Effector memory CD8-positive, alpha-beta T cell (primary cell): ENCODE data around the gene SS18L1.

Experiments
- ATAC-seq: fragments of 150-1000 bp; cut with Tn5 transposase; replicated peaks from 2 replicates; pipeline ENCODE4 v1.10.0; 2021; ENCODE audit warnings: mild to moderate bottlenecking, moderate library complexity
- DNase-seq, 3 experiments: peaks; one replicate each; pipeline ENCODE4 v3.0.0; 2021
- H3K27ac Mint-ChIP-seq, 2 donors: one replicate each; pipeline ENCODE4 v1.8.0; 2022; ENCODE audit warnings: mild to moderate bottlenecking in 2 of 2, mixed read lengths in 2 of 2, moderate library complexity in 2 of 2
- H3K27me3 Mint-ChIP-seq, 2 donors: one replicate each; pipeline ENCODE4 v1.8.0; 2022; ENCODE audit warnings: mixed read lengths in 2 of 2
- H3K36me3 Mint-ChIP-seq: one replicate; pipeline ENCODE4 v1.8.0; 2022; ENCODE audit warnings: mild to moderate bottlenecking, moderate library complexity, mixed read lengths; ENCODE audit not compliant: insufficient read depth
- H3K4me1 Mint-ChIP-seq, 2 donors: one replicate each; pipeline ENCODE4 v1.8.0; 2022; ENCODE audit warnings: low read depth in 2 of 2, mixed read lengths in 2 of 2
- H3K4me3 Mint-ChIP-seq, 2 donors: one replicate each; pipeline ENCODE4 v1.8.0; 2022; ENCODE audit warnings: mild to moderate bottlenecking in 2 of 2, mixed read lengths in 2 of 2, moderate library complexity in 2 of 2
- H3K9me3 Mint-ChIP-seq, 2 donors: one replicate each; pipeline ENCODE4 v1.8.0; 2022; ENCODE audit warnings: mixed read lengths in 2 of 2

Gene SS18L1

DNA sequence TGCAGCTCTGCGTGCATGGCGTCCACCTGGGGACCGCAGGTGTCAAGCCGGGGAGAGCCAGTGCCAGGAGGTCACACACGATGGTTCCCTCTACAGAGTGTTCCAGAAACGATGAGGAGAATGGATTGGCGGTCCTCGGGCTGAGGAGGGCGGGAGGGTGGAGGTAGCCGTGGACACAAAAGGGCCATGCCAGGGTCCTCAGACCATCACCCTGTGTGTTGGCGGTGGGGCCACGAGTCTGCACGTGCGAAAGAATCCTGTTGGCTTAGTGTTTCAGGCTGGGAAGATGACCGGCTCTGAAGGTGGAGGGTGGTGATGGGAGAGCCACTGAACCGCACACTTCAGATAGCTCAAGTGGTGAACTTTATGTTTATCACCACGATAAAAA, 62.8 kb downstream of the SS18L1 start:
- peaks cover 0 to 7% of the 10 kb centered on the region in 2 donors for H3K27me3 Mint-ChIP-seq

DNA sequence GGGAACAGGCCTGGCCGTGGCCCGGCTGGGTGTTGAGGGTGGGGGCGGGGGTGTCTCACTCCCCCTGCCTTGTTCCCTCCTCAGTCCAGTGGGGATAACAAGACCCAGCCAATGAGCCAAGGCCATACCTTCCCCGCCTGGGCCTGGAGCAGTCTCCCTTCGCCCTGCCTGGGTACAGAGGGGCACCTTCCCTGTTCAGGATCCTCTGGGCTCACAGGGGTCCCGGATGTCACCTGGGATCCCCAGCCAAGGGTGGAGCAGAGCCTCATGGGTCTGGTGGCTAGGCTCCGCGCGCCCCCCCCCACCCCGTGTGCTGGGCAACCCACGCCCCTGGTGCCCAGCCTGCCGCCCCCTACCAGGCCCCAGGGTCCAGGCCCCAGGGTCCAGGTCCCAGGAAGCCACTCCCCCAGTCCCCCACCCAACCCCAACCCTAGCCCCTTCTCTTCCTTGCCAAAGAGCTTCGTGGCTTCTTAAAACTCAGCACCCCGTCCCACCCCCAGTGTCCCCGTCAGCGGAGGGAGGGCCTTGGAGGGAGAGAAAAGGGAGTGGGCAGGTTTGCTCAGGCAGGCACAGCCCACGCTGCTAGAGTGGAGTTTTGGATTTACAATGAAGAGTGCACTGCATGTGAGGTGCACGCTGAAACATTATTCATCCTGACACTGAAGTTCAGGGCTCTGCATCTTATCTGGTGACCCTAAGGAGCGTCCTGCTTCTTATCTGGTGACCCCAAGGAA, 64.7 kb downstream of the SS18L1 start:
- H3K36me3 Mint-ChIP-seq, result no peaks in the 10 kb centered on the region
- no peak overlapping the region for H3K27ac Mint-ChIP-seq
- H3K4me3 Mint-ChIP-seq, result no peak overlapping the region
- peaks cover 0 to 2% of the 10 kb centered on the region in 2 donors for H3K4me1 Mint-ChIP-seq
- peaks cover 0 to 7% of the 10 kb centered on the region in 2 donors for H3K27me3 Mint-ChIP-seq
- H3K9me3 Mint-ChIP-seq, result no peaks in the 10 kb centered on the region
- DNase-seq (no peak), ATAC-seq (no peak)

More for the DNA sequence above, 62.8 kb downstream of the SS18L1 start:
- ATAC-seq, result no peak
- no peak overlapping the region for H3K4me3 Mint-ChIP-seq
- peaks cover 0 to 2% of the 10 kb centered on the region in 2 donors for H3K4me1 Mint-ChIP-seq
- no peak overlapping the region for H3K27ac Mint-ChIP-seq
- H3K9me3 Mint-ChIP-seq, result no peaks in the 10 kb centered on the region
- H3K36me3 Mint-ChIP-seq, result peaks cover 7% of the 10 kb centered on the region
- DNase-seq, result no peak

DNA sequence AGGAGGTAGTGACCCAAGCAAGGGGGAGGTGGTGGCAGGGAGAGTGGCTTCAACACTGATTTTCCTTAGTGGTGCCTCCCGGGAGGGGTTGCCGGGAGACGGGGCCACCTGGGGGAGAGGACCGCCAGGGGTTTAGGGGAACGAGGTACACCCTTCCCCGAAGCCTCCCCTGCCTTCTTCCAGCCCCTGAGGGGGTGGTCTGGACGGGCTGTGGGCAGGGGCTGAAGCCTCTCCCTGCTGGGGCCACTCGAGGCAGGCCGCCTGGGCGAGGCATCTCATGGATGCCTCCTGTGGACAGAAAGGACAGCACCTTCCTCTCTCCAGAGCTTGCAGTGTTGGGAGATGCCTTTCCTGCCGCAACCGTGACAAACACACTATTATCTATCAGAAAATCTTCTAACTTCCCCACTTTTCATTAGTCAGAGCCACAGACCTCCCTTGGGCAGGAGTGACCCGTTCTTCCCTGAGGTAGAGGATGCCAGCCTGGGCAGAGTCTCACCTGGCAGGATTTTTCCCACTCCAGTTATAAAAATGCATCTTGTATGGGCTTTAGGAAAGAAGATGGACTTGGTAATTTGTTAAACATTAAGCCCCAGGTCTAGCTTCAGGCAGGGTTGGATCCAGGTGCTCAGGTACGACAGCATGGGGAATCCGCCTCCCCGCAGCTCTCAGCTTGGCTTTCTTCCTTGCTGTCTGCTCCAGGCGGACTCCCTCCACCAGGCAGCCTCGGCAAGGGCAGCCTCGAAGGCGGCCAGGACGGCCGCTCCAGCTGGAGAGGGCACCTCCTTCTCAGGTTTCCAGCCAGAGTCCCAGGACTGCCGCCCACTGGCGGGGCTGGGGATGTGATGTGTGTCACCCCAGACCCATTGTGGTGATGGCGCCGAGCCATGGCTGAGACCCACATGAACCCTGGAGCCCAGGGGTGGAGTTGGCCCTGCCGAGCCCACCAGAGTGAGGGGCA, 65.5 kb downstream of the SS18L1 start:
- Mint-ChIP-seq H3K27me3 (peaks cover 0 to 11% of the 10 kb centered on the region in 2 donors), H3K4me3 (no peak overlapping the region), H3K27ac (no peak overlapping the region), H3K4me1 (peaks cover 0 to 2% of the 10 kb centered on the region in 2 donors), H3K9me3 (no peaks in the 10 kb centered on the region), H3K36me3 (no peaks in the 10 kb centered on the region)
- ATAC-seq (no peak), DNase-seq (no peak)

DNA sequence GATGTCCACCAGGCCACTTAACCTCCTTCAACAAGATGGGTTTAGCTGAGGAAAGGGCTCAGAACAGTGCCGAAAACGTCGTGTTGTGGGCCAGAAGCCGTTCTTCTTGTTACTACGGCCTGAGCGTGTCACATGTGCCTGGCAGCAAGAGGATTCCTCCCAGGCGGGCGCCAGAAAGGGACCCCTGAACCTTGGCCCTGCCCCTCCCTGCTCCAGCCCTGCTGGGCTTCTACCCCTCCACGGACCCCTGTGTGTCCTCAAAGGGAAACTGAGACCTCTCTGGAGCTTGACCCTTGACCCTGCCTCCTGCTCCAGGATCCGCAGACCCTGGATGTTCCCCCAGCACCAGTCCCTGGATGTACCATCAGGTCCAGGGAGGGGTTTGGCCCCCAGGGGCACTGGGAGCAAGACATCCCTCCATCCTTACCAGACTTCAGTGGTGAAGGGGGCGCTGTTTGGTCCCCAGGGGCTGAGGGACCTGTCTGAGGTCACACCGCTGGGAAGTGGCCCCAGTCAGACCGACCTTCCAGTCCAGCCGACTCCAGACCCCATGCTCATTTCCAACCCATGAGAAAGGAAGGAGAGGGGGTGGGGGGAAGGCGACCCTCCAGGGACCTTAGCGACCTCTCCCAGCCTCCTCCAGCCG, 66.4 kb downstream of the SS18L1 start:
- H3K9me3 Mint-ChIP-seq, result no peaks in the 10 kb centered on the region
- ATAC-seq, result no peak
- no peak overlapping the region for H3K27ac Mint-ChIP-seq
- peaks cover 0 to 2% of the 10 kb centered on the region in 2 donors for H3K4me1 Mint-ChIP-seq
- peaks cover 0 to 20% of the 10 kb centered on the region in 2 donors for H3K27me3 Mint-ChIP-seq
- no peak for DNase-seq
- no peaks in the 10 kb centered on the region for H3K36me3 Mint-ChIP-seq
- no peak overlapping the region for H3K4me3 Mint-ChIP-seq

DNA sequence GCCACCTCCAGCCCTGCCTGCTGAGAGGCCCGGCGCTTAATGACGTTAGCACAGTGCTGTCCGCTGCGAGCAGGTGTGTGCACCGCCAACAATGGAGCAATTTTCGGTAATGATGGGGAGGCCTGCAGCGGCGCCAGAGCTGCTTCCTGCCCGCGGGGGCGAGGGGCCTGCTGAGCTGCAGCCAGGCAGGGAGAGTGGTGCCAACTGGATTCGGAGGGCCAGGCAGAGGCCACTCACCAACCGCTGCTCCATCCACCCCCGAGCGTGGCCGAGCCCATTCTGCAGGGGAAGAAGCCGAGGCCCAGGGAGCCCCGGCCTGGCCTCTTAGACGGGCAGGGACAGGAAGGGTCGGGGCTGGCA, 66.9 kb downstream of the SS18L1 start:
- H3K27ac Mint-ChIP-seq, result no peak overlapping the region
- no peaks in the 10 kb centered on the region for H3K9me3 Mint-ChIP-seq
- H3K27me3 Mint-ChIP-seq, result peaks cover 0 to 25% of the 10 kb centered on the region in 2 donors
- H3K4me1 Mint-ChIP-seq, result peaks cover 0 to 2% of the 10 kb centered on the region in 2 donors
- H3K36me3 Mint-ChIP-seq, result no peaks in the 10 kb centered on the region
- ATAC-seq (no peak), DNase-seq (no peak)
- no peak overlapping the region for H3K4me3 Mint-ChIP-seq

DNA sequence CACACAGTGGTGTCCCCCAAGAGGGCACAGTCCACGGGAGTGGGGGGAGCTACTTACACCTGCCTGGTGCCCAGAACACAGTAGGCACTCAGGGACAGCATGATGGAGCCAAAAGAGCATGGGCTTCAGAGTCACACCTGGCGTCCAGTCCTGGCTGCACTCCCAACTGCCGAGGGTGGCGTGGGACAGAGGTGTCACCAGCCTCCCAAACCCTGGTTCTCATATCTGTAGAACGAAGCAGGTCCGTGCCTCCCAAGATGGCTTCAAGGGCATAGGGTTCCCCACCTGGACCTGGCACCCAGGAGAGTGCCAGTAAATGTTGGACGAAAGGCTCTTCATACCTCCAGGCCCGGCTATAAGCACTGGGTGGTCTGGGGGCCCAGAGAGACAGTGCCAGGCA, 67.6 kb downstream of the SS18L1 start:
- H3K27ac Mint-ChIP-seq, result no peak overlapping the region
- H3K4me1 Mint-ChIP-seq, result no peaks in the 10 kb centered on the region
- H3K9me3 Mint-ChIP-seq, result no peaks in the 10 kb centered on the region
- no peaks in the 10 kb centered on the region for H3K36me3 Mint-ChIP-seq
- DNase-seq (no peak), ATAC-seq (no peak)
- peaks cover 0 to 29% of the 10 kb centered on the region in 2 donors for H3K27me3 Mint-ChIP-seq
- H3K4me3 Mint-ChIP-seq, result no peak overlapping the region

DNA sequence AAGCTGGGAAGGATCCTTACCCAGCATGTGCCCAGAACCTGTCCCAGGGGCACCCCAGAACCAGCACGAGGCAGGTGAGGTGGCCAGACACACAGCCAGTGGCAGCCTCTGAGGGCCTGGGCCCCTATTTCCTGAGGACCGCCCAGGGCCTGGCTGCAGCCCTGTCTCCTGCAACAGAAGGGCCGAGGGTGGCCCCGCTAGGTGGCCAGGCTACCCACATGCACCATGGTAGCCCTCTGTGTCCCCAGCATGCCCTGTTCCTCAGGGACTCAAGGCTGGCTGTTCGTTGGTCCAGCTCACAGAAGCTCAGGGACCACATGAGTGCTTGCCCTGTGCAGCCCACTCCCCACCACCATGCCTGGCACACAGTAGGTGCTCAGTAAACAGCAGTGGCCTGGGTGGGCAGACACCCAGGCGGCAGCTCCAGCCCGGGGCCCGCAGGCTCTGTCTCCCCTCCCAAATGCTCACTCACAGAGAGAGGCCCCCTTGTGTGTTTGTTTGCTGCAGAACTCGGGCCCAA, 68.3 kb downstream of the SS18L1 start:
- H3K27ac Mint-ChIP-seq, result no peak overlapping the region
- no peak overlapping the region for H3K4me3 Mint-ChIP-seq
- ATAC-seq (no peak), DNase-seq (no peak)
- H3K4me1 Mint-ChIP-seq, result no peaks in the 10 kb centered on the region
- H3K9me3 Mint-ChIP-seq, result no peaks in the 10 kb centered on the region
- H3K27me3 Mint-ChIP-seq, result peaks cover 0 to 31% of the 10 kb centered on the region in 2 donors
- no peaks in the 10 kb centered on the region for H3K36me3 Mint-ChIP-seq

DNA sequence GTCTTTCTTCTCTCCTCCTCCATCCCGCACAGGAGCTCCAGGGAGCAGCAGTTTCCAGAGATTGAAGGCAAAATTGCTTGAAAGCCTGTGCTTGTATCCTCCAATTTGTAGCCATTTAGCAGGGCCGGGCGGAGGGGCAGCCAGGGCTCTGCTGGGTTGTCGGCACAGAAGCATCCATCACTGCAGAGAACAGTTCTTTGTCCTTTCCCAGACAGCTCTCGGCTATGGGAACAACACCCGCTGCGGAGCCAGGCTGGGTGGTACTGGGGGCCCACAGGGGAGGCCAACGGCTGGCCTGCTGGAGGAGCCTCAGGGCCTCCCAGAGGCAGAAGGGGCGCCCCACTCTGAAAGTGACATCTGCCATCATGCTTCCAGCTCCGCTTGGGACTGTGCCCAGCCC, 68.7 kb downstream of the SS18L1 start:
- Mint-ChIP-seq H3K27ac (no peak overlapping the region), H3K4me1 (no peaks in the 10 kb centered on the region), H3K9me3 (no peaks in the 10 kb centered on the region), H3K4me3 (no peak overlapping the region), H3K36me3 (no peaks in the 10 kb centered on the region), H3K27me3 (peaks cover 0 to 36% of the 10 kb centered on the region in 2 donors)
- DNase-seq (no peak), ATAC-seq (no peak)

DNA sequence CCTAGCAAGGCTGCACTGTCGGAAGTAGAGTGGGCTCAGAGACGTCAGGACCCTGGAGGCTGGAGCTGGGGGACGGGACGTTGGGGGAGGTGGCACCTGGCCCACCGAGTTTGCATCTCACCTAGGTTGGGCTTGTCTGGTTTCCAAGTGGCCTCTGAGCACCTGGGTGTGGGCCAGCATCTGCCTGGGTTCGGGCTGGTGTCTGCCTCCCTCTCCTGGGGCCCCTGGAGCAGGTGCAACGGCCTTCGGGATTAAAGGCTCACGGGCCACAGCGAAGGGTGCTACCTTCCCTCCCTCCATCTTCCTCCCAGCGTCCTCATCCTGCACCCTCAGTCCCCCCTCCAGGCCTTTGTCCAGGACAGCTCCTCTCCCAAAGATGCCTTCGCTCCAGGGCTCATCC, 70.5 kb downstream of the SS18L1 start:
- no peaks in the 10 kb centered on the region for H3K36me3 Mint-ChIP-seq
- no peak overlapping the region for H3K4me3 Mint-ChIP-seq
- no peak overlapping the region for H3K27ac Mint-ChIP-seq
- H3K4me1 Mint-ChIP-seq, result peaks cover 2% of the 10 kb centered on the region in 2 donors
- peaks cover 4 to 53% of the 10 kb centered on the region in 2 donors for H3K27me3 Mint-ChIP-seq
- DNase-seq (no peak), ATAC-seq (no peak)
- no peaks in the 10 kb centered on the region for H3K9me3 Mint-ChIP-seq

DNA sequence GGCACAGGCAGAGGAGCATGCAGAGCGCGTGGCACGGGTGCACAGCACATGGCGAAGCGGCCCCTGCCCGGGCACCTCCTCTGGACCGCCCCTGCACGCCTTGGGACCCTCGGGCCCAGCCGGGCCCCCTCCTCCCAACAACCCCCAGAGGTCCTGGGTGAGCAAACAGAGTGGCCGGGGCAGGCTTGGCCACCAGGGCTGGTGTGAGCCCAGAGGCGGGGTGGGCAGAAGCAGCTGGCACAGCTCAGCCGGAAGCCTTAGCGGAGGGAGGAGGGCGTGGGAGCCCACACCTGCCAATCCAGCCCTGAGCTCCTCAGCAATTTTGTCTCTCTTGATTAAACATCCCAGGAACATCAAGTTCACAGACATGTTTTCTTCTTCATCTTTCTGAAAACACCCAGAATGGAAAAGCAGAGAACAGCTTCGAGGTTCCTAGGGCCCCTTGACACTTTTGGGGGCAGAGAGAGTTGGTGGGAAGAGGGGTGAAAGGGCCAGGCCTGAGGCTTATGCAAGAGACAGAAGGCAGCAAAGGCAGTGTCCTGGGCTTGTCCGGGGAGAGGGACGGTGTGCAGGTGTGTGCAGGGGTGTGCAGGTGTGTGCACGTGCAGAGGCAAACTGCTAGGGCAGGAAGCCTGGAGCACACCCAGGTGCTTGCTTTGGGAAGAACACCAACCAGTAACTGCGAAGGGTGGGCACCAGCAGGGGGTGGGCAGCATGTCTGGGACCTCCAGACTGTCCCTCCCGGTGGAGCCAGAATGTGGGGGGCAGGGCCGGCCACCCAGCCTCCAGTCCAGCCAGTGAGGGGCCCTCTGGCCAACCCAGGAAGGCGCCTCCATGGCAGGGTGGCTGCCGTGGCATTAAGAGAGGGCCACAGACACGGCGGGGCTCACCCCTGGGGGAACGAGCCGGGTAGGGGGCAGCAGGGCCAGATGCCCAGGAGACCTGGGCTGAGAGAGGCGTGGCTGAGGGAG, 71.7 kb downstream of the SS18L1 start:
- Mint-ChIP-seq H3K9me3 (no peaks in the 10 kb centered on the region), H3K27me3 (peaks cover 7 to 59% of the 10 kb centered on the region in 2 donors), H3K4me1 (peaks cover 4 to 5% of the 10 kb centered on the region in 2 donors), H3K36me3 (no peaks in the 10 kb centered on the region), H3K27ac (no peak overlapping the region), H3K4me3 (no peak overlapping the region)
- no peak for ATAC-seq
- no peak for DNase-seq

DNA sequence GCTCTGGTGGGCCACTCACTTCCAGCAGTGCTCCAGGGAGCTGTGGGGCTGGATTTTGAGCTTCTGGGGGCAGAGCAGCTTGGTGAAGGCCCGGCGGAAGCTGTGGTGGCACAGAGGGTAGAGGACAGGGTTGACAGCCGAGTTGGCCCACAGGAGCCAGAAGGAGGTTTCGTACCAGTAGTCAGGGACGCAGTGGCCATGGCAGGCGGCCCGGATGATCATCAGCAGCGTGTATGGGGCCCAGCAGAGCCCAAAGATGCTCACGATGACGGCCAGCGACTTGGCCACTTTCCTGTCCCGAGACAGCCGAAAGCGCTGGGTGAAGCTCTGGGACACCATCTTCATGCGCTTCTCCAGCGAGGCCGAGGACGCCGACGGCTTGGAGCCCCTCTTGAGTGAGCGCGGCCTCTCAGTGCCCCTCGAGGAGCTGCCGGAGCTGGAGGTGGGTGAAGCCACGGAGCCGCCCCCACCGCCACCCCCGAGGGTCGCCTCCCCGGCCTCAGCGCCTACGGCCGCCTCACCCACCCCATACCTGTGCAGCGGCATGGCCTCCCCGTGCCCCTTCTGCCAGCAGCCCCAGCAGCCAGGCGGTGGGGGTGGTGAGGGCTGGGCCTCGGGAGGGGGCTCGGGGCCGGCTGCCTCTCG, 72.5 kb downstream of the SS18L1 start:
- Mint-ChIP-seq H3K4me3 (no peak overlapping the region), H3K27me3 (peaks cover 13 to 63% of the 10 kb centered on the region in 2 donors), H3K9me3 (no peaks in the 10 kb centered on the region), H3K4me1 (peaks cover 5 to 6% of the 10 kb centered on the region in 2 donors), H3K36me3 (no peaks in the 10 kb centered on the region), H3K27ac (no peak overlapping the region)
- no peak for DNase-seq
- ATAC-seq, result no peak
